Loucy (cell line): ENCODE data around the gene BBOX1.

Experiments used
- EZH2phosphoT487 ChIP-seq: fragments of 200-600 bp; IDR thresholded peaks from 2 replicates; pipeline ENCODE4 v1.6.1; 2018; ENCODE audit warnings: antibody characterized with exemption, mild to moderate bottlenecking, moderate library complexity, borderline replicate concordance
- TF ChIP-seq, protein P1 (sequence below): fragments of 200-600 bp; sonication (generic); conservative IDR thresholded peaks from 2 replicates; pipeline ENCODE4 v1.5.1; 2014; ENCODE audit warnings: mild to moderate bottlenecking, antibody characterized with exemption, low read length

- TF ChIP-seq, protein P1, sequence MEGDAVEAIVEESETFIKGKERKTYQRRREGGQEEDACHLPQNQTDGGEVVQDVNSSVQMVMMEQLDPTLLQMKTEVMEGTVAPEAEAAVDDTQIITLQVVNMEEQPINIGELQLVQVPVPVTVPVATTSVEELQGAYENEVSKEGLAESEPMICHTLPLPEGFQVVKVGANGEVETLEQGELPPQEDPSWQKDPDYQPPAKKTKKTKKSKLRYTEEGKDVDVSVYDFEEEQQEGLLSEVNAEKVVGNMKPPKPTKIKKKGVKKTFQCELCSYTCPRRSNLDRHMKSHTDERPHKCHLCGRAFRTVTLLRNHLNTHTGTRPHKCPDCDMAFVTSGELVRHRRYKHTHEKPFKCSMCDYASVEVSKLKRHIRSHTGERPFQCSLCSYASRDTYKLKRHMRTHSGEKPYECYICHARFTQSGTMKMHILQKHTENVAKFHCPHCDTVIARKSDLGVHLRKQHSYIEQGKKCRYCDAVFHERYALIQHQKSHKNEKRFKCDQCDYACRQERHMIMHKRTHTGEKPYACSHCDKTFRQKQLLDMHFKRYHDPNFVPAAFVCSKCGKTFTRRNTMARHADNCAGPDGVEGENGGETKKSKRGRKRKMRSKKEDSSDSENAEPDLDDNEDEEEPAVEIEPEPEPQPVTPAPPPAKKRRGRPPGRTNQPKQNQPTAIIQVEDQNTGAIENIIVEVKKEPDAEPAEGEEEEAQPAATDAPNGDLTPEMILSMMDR = no peak
- no peak for TF ChIP-seq EZH2phosphoT487
These were observed 21.6 kb upstream of the BBOX1 start for GRCh38 chr11:27018902-27019529.
